GM19035 (cell line): ENCODE measurements around the gene VAC14.
"Not testable (repeated sequence)": the region's sequence is repeated elsewhere in the genome, so short reads cannot be mapped to it uniquely, and the experiment has no call there.

Experiments
- ATAC-seq: cut with Tn5 transposase; IDR thresholded peaks from one replicate; pipeline ENCODE4 v1.9.1; 2021; ENCODE audit not compliant: unreplicated experiment

The VAC14 gene

DNA sequence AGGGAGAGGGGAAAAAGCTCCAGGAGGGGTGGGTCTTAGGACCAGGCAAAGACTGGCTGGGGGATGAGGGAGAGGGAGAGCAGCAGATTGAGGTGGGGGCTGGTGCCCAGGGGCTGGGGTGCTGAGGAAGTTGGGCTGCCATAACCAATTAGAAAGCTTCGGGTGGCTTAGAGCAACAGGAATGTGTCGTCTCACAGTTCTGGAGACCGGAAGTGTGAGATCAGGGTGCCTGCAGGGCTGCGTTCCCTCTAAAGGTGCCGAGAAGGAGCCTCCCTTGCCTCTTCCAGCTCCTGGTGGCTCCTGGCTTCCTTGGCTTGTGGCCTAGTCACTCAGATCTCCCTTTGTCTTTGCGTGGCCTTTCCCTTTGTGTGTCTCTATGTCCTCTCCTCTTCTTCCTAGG, 152.4 kb downstream of the VAC14 start:
- ATAC-seq, result no peak

DNA sequence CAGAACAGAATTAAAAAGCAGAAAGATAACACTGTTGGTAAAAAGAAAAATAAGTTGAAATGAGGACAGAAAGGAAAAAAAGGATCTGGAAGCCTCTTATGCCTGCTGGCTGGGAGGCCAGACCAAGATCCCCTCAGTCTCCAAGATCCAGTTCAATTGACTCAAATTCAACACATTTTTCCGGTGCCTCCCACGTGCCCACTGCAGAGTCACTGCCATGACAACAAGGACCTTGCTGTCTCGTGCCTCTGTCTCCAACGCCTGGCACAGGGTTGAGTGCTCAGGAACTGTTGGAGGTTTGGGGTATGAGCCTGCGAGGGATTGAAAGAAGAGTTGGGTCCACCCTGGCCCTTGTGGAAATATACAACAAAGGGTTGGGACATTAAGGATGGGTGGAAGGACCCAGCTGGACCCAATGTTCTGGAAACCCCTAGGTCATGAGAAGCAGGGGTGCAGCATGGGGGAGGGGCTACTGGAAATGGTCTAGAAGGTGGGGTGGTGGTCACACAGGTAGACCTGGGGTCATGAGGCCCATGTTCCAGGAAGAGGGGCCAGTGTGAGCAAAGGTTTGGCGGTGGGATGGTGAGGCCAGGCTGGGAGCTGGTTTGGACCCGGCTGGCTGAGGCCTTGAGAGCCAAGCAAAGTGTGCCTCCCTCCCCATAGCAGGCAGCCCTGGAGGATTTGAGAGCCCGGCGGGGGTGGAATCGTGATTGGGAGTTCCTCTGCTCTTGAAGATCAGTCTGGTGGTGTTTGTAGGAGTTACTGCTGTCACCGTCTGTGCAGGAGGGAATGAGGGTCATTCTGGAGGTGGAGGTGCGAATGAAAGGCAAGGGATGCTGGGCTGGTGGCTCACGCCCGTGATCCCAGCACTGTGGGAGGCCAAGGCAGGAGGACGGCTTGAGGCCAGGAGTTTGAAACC, 153.3 kb downstream of the VAC14 start:
- ATAC-seq, result no peak

DNA sequence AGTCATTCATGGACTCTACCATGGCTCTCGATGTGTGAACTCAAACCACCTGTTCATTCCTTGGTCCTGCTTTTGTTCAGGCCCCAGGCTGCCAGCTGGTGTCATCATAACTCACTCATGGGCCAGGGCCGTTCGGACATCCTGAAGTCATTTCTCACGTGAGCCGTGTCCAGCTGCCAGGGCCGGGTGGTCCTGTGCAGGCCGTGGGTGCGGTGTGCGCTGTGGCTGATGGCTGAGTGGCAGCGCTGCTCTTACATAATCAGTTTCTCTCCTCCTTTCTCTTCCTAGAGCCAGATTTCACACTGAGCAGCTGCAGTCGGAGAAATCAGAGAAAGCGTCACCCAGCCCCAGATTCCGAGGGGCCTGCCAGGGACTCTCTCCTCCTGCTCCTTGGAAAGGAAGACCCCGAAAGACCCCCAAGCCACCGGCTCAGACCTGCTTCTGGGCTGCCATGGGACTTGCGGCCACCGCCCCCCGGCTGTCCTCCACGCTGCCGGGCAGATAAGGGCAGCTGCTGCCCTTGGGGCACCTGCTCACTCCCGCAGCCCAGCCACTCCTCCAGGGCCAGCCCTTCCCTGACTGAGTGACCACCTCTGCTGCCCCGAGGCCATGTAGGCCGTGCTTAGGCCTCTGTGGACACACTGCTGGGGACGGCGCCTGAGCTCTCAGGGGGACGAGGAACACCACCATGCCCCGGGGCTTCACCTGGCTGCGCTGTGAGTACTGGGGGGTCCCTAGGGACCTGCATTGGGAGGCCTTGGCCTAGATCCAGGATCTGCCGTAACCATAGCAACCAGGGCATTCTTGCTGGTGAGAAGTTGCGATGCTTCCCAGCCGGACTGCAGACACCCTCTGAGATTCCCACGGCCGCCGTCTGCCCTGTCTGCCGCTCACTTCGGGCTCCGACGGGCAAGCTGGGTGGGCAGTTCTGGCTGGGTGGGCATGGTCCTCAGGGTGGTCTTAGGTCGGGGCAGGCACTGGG, 154.4 kb downstream of the VAC14 start, which contains the start of gene IL34:
Gene IL34, plus strand, starts transcription at position 300 of the 982 bp plus-strand sequence. Its CDS starts 389 bp downstream, at position 689.
- no peak for ATAC-seq

DNA sequence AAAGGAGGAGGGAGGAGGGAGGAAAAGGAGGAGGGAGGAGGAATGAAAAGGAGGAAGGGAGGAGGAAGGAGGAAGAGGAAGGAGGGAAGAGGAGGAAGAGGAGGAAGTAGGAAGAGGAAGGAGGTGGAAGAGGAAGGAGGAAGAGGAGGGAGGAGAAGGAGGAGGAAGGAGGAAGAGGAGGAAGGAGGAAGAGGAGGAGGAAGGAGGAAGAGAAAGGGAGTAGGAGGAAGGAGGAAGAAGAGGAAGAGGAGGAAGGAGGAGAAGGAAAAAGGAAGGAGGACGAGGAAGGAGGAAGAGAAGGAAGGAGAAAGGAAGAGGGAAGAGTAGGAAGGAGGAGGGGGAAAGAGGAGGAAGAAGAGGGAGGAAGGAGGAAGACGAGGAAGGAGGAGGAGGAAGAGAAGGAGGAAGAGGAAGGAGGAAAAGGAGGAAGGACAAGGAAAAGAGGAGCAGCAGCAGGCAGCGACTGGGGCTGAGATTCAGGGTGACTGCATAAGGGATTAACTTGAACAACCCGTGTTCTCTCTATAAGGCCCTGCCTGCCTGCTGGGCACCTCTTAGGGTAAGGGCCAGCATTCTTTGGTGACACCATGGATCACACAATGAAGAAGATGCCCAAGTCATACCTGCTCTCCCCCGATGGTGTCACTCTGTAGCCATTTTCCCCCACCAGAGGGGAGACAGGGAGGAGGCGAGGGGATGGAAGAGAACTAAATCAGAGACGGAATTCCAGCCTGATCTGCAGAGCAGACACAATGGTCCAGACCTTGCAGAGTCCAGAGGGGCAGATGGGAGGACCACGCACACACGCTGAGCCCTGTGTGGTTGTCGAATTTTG, 156.0 kb downstream of the VAC14 start:
- ATAC-seq, result no peak

DNA sequence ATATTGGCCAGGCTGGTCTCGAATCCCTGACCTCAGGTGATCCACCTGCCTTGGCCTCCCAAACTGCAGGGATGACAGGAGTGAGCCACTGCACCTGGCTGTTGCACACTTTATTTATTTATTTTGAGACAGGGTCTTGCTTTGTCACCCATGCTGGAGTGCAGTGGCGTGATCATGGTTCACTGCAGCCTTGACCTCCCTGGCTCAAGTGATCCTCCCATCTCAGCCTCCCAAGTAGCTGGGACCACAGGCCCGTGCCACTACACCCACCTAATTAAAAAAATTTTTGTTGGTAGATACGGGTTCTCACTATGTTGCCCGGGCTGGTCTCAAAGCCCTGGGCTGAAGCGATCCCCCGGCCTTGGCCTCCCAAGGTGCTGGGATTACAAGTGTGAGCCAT, 157.7 kb downstream of the VAC14 start:
- ATAC-seq, result not testable (repeated sequence)

DNA sequence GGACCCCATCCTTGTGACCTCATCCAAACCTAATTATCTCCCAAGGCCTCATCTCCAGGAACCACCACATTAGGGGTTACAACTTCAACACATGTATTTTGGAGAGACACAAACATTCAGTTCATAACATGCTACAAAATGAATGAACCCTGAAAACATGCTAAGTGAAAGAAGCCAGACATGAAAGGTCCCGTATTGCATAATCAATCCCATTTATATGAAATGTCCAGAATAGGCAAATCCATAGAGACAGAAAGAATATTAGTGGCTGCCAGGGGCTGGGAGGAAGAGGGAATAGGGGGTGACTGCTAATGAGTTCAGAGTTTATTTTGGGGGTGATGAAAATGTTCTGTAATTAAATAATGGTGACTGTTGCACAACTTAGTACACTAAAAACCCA, 158.3 kb downstream of the VAC14 start:
- no peak for ATAC-seq

DNA sequence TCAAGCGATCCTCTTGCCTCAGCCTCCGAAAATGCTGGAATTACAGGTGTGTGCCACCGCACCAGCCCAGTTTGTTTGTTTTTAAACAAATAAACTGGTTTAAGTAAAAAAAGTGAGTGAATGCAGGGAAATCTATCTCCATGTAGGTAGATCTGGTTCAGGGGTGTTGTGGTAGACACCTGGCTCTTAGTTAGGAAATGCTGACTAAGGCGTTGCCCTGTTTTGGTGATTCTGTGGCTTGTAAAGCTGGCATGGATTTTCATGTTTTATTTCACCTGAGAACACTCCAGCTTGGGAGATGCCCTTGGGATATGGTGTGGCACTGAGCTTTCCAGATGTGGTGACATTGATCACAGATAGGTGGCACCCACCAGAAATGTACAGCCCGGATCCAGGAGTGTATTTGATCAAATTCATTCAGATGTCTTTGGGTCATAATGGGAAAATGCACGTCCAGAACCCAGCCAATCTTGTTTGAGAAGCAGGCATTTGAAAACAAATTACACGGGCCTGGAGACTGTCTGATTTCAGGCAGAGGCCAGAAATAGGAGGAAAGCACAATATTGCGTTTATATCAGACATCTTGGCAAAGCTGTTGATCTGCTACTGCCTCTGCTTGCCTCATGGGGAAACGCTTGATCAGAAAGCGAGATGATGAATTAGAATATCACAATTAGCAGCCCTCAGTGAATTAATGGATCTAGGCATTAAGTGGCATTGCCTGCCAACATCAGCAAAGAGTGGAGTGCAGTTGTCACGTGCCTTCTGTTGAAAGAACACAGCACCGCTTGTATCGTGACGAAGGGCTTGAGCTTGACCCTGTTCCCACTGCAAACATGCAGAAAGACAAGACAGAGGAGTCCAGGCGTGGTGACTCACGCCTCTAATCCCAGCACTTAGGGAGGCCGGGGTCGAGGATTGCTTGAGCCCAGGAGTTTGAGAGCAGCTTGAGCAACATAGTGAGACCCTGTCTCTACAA, 161.9 kb downstream of the VAC14 start:
- ATAC-seq, result no peak
